Hematopoietic multipotent progenitor cell treated with erythropoietin and hydrocortisone succinate and interleukin-3 and kit ligand, for 8 days (in vitro differentiated cells): ENCODE results near the gene RRP9.

ENCODE experiments used
- DNase-seq: peaks from one replicate; pipeline ENCODE4 v3.0.0-alpha.2; 2015

RRP9 gene

GRCh38 chr3:51896607-51897305 lies 44.9 kb downstream of the RRP9 start:
- no peak for DNase-seq

- DNase-seq, result no peak
Measured at GRCh38 chr3:51894939-51895338, 46.8 kb downstream of the RRP9 start.

GRCh38 chr3:51894391-51894790 lies 47.3 kb downstream of the RRP9 start:
- DNase-seq, result no peak

GRCh38 chr3:51891242-51892039 lies 50.3 kb downstream of the RRP9 start:
- DNase-seq, result no peak

GRCh38 chr3:51888463-51889105 lies 53.1 kb downstream of the RRP9 start:
- DNase-seq, result no peak

- DNase-seq, result no peak
Measured at GRCh38 chr3:51887620-51888019, 54.1 kb downstream of the RRP9 start.

GRCh38 chr3:51886447-51886846 lies 55.3 kb downstream of the RRP9 start:
- DNase-seq, result no peak
